GM23338 (cell line): ENCODE measurements around the gene NEURL1. TPM values are rescaled to one million over a fixed set of nuclear protein-coding genes. Genes with fewer than 3 reads are reported as not detected.

ENCODE experiments used
- CREB1 ChIP-seq: fragments of 250-450 bp; sonication (Bioruptor Pico); IDR thresholded peaks from 2 replicates; pipeline ENCODE4 v1.5.0; 2020; ENCODE audit warnings: low read depth, mild to moderate bottlenecking, moderate library complexity
- JUNB ChIP-seq: IDR thresholded peaks from one replicate; pipeline ENCODE4 v1.6.1; 2016; ENCODE audit warnings: antibody characterized with exemption; ENCODE audit not compliant: unreplicated experiment
- NANOG ChIP-seq: IDR thresholded peaks from 2 replicates; pipeline ENCODE4 v1.6.1; 2016; ENCODE audit warnings: antibody characterized with exemption, borderline replicate concordance
- polyA plus RNA-seq: library from polyadenylated mRNA; unstranded; fragments of >200 nt; fragmentation: Nextera tagmentation; extraction: Ambion mirVana; gene quantifications from 2 replicates; pipeline ENCODE4 v1.2.1, GENCODE V29; 2016
- total RNA-seq: library from RNA; depleted of rRNA; stranded (reverse); fragments of >200 nt; shearing (Covaris generic); gene quantifications from 2 replicates; pipeline ENCODE4 v1.2.3, GENCODE V29; 2014
- TF ChIP-seq, protein P1 (sequence below): fragments of 250-450 bp; sonication (Bioruptor Pico); IDR thresholded peaks from 2 replicates; pipeline ENCODE4 v1.5.0; 2020; ENCODE audit warnings: mild to moderate bottlenecking, moderate library complexity
- TF ChIP-seq, protein P2 (sequence below): IDR thresholded peaks from one replicate; pipeline ENCODE4 v1.6.1; 2018; ENCODE audit warnings: antibody characterized with exemption; ENCODE audit not compliant: unreplicated experiment

The NEURL1 gene
- total and polyA plus RNA-seq, 2 experiments from 2014 or later: 0.82 to 1.1 TPM

DNA sequence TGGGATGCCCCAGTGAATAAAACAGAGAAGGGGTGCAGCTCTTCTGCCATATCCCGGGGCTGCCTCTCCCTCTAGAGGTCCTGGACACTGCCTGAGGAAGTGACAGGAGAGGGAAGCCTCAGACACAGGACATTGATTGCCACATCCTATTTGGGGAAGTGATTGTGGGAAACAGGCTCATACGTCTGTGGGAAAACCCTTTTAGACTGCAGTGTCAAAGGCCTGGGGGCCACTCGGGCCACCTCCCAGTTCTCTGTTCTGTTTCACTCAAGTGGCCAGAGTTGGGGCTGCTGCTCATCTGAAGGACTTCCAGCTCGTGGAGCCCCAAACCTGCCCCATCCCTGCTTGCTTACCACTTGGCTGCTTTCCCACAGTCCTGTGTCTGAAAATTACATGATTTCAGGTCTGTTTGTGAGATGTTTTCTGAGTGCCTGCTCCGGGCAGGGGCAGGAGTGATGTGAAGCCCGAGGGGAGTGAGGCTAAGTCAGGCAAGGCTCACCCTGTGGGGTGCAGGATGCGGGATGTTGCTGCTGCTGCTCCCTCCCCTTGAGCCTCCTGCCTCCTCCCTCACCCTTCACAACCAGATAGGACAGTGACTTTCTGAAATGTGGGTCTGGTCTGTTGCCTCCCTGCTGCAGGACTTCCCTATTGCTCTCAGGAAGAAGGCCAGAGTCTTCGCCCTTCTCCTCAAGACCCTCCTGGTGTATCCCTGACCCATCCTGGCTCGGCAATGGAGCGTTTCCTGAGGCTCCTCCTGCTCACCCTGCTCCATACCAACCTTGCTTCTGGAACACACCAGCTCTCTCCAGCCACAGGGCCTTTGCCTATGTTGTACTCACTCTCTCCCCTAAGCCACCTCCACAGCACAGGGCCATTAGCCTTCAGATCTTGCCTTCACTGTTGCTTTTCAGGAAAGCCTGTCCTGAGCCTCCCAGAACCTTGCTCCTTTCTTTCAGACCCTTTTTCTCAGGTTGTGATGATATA is 58.4 kb downstream of the NEURL1 start (continued):
- TF ChIP-seq, protein P1, sequence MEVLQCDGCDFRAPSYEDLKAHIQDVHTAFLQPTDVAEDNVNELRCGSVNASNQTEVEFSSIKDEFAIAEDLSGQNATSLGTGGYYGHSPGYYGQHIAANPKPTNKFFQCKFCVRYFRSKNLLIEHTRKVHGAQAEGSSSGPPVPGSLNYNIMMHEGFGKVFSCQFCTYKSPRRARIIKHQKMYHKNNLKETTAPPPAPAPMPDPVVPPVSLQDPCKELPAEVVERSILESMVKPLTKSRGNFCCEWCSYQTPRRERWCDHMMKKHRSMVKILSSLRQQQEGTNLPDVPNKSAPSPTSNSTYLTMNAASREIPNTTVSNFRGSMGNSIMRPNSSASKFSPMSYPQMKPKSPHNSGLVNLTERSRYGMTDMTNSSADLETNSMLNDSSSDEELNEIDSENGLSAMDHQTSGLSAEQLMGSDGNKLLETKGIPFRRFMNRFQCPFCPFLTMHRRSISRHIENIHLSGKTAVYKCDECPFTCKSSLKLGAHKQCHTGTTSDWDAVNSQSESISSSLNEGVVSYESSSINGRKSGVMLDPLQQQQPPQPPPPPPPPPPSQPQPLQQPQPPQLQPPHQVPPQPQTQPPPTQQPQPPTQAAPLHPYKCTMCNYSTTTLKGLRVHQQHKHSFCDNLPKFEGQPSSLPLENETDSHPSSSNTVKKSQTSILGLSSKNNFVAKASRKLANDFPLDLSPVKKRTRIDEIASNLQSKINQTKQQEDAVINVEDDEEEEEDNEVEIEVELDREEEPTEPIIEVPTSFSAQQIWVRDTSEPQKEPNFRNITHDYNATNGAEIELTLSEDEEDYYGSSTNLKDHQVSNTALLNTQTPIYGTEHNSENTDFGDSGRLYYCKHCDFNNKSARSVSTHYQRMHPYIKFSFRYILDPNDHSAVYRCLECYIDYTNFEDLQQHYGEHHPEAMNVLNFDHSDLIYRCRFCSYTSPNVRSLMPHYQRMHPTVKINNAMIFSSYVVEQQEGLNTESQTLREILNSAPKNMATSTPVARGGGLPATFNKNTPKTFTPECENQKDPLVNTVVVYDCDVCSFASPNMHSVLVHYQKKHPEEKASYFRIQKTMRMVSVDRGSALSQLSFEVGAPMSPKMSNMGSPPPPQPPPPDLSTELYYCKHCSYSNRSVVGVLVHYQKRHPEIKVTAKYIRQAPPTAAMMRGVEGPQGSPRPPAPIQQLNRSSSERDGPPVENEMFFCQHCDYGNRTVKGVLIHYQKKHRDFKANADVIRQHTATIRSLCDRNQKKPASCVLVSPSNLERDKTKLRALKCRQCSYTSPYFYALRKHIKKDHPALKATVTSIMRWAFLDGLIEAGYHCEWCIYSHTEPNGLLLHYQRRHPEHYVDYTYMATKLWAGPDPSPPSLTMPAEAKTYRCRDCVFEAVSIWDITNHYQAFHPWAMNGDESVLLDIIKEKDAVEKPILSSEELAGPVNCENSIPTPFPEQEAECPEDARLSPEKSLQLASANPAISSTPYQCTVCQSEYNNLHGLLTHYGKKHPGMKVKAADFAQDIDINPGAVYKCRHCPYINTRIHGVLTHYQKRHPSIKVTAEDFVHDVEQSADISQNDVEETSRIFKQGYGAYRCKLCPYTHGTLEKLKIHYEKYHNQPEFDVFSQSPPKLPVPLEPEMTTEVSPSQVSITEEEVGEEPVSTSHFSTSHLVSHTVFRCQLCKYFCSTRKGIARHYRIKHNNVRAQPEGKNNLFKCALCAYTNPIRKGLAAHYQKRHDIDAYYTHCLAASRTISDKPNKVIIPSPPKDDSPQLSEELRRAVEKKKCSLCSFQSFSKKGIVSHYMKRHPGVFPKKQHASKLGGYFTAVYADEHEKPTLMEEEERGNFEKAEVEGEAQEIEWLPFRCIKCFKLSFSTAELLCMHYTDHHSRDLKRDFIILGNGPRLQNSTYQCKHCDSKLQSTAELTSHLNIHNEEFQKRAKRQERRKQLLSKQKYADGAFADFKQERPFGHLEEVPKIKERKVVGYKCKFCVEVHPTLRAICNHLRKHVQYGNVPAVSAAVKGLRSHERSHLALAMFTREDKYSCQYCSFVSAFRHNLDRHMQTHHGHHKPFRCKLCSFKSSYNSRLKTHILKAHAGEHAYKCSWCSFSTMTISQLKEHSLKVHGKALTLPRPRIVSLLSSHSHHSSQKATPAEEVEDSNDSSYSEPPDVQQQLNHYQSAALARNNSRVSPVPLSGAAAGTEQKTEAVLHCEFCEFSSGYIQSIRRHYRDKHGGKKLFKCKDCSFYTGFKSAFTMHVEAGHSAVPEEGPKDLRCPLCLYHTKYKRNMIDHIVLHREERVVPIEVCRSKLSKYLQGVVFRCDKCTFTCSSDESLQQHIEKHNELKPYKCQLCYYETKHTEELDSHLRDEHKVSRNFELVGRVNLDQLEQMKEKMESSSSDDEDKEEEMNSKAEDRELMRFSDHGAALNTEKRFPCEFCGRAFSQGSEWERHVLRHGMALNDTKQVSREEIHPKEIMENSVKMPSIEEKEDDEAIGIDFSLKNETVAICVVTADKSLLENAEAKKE (CRISPR knock-in tag): no peak
- TF ChIP-seq JUNB (no peak), NANOG (no peak), CREB1 (CRISPR knock-in tag) (no peak)
- TF ChIP-seq, protein P2, sequence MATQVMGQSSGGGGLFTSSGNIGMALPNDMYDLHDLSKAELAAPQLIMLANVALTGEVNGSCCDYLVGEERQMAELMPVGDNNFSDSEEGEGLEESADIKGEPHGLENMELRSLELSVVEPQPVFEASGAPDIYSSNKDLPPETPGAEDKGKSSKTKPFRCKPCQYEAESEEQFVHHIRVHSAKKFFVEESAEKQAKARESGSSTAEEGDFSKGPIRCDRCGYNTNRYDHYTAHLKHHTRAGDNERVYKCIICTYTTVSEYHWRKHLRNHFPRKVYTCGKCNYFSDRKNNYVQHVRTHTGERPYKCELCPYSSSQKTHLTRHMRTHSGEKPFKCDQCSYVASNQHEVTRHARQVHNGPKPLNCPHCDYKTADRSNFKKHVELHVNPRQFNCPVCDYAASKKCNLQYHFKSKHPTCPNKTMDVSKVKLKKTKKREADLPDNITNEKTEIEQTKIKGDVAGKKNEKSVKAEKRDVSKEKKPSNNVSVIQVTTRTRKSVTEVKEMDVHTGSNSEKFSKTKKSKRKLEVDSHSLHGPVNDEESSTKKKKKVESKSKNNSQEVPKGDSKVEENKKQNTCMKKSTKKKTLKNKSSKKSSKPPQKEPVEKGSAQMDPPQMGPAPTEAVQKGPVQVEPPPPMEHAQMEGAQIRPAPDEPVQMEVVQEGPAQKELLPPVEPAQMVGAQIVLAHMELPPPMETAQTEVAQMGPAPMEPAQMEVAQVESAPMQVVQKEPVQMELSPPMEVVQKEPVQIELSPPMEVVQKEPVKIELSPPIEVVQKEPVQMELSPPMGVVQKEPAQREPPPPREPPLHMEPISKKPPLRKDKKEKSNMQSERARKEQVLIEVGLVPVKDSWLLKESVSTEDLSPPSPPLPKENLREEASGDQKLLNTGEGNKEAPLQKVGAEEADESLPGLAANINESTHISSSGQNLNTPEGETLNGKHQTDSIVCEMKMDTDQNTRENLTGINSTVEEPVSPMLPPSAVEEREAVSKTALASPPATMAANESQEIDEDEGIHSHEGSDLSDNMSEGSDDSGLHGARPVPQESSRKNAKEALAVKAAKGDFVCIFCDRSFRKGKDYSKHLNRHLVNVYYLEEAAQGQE: no peak
